ENCODE measurements around the gene NRXN2. TPM values are rescaled to one million over a fixed set of nuclear protein-coding genes. Genes with fewer than 3 reads are reported as not detected.
A peak's percentile ranks its signal among the peaks of the same experiment; 100 is the strongest.

Gene NRXN2
- total RNA-seq, 2 experiments from 2014 or later: 0.08 TPM; not detected in 1

- Mint-ChIP-seq H3K4me1 (peaks cover 6% of the 10 kb centered on the region), H3K36me3 (ENCODE audit: low read depth) (no peaks in the 10 kb centered on the region), H3K27ac (no peak overlapping the region), H3K9me3 (no peaks in the 10 kb centered on the region), H3K4me3 (no peak overlapping the region), H3K27me3 (no peaks in the 10 kb centered on the region)
- CTCF ChIA-PET: no interaction called here
- POLR2A ChIA-PET: no interaction called here
- DNase-seq: no peak
These were observed 61.4 kb downstream of the NRXN2 start for GRCh38 chr11:64661614-64662013.

- H3K9me3 Mint-ChIP-seq: no peaks in the 10 kb centered on the region
- ChIA-PET CTCF (no interaction called here), POLR2A (no interaction called here)
- H3K27me3 Mint-ChIP-seq: no peaks in the 10 kb centered on the region
- H3K27ac Mint-ChIP-seq: no peak overlapping the region
- H3K4me1 Mint-ChIP-seq: peaks cover 6% of the 10 kb centered on the region
- H3K36me3 Mint-ChIP-seq (ENCODE audit: low read depth): no peaks in the 10 kb centered on the region
- DNase-seq: no peak
- no peak overlapping the region for H3K4me3 Mint-ChIP-seq
These were observed 61.9 kb downstream of the NRXN2 start for GRCh38 chr11:64661146-64661545.

- CTCF ChIA-PET: no interaction called here
- peaks cover 6% of the 10 kb centered on the region for H3K4me1 Mint-ChIP-seq
These were observed 62.3 kb downstream of the NRXN2 start for GRCh38 chr11:64660706-64661105.

GRCh38 chr11:64660205-64660604 is 62.8 kb downstream of the NRXN2 start:
- peaks cover 6% of the 10 kb centered on the region for H3K4me1 Mint-ChIP-seq
- H3K9me3 Mint-ChIP-seq: no peaks in the 10 kb centered on the region
- no peaks in the 10 kb centered on the region for H3K27me3 Mint-ChIP-seq
- H3K4me3 Mint-ChIP-seq: no peak overlapping the region
- ChIA-PET POLR2A (no interaction called here), CTCF (interaction anchor here (1.9 kb wide), 1 partner anchor 9 kb away, joined by 7 read pairs; no protein-coding TSS in a partner anchor)
- H3K27ac Mint-ChIP-seq: no peak overlapping the region
- DNase-seq: no peak
- no peaks in the 10 kb centered on the region for H3K36me3 Mint-ChIP-seq (ENCODE audit: low read depth)

More at GRCh38 chr11:64660706-64661105, 62.3 kb downstream of the NRXN2 start:
- Mint-ChIP-seq H3K27me3 (no peaks in the 10 kb centered on the region), H3K27ac (no peak overlapping the region), H3K9me3 (no peaks in the 10 kb centered on the region), H3K36me3 (ENCODE audit: low read depth) (no peaks in the 10 kb centered on the region), H3K4me3 (no peak overlapping the region)
- no peak for DNase-seq
- POLR2A ChIA-PET: no interaction called here

GRCh38 chr11:64659417-64660144 is 63.4 kb downstream of the NRXN2 start:
- Mint-ChIP-seq H3K27me3 (no peaks in the 10 kb centered on the region), H3K9me3 (no peaks in the 10 kb centered on the region), H3K27ac (no peak overlapping the region), H3K4me3 (no peak overlapping the region), H3K36me3 (ENCODE audit: low read depth) (no peaks in the 10 kb centered on the region), H3K4me1 (peaks cover 6% of the 10 kb centered on the region)
- ChIA-PET POLR2A (no interaction called here), CTCF (interaction anchor here (1.4 to 1.9 kb wide), 2 partner anchors 8 to 210 kb away, joined by 3 to 7 read pairs; no protein-coding TSS in a partner anchor)
- DNase-seq: no peak

GRCh38 chr11:64658265-64658664 is 64.7 kb downstream of the NRXN2 start:
- H3K27me3 Mint-ChIP-seq: no peaks in the 10 kb centered on the region
- ChIA-PET POLR2A (no interaction called here), CTCF (interaction anchor here (1.4 kb wide), 1 partner anchor 209 kb away, joined by 3 read pairs; no protein-coding TSS in a partner anchor)

GRCh38 chr11:64656862-64657261 is 66.1 kb downstream of the NRXN2 start:
- no peak for DNase-seq
- H3K4me1 Mint-ChIP-seq: peaks cover 6% of the 10 kb centered on the region
- H3K9me3 Mint-ChIP-seq: no peaks in the 10 kb centered on the region
- H3K27ac Mint-ChIP-seq: no peak overlapping the region
- no peaks in the 10 kb centered on the region for H3K36me3 Mint-ChIP-seq (ENCODE audit: low read depth)
- no peaks in the 10 kb centered on the region for H3K27me3 Mint-ChIP-seq
- POLR2A ChIA-PET: no interaction called here
- CTCF ChIA-PET: no interaction called here
- no peak overlapping the region for H3K4me3 Mint-ChIP-seq

More at GRCh38 chr11:64658265-64658664, 64.7 kb downstream of the NRXN2 start:
- Mint-ChIP-seq H3K4me1 (peaks cover 6% of the 10 kb centered on the region), H3K9me3 (no peaks in the 10 kb centered on the region), H3K4me3 (no peak overlapping the region), H3K27ac (no peak overlapping the region), H3K36me3 (ENCODE audit: low read depth) (no peaks in the 10 kb centered on the region)
- DNase-seq: no peak

GRCh38 chr11:64655941-64656601 is 66.9 kb downstream of the NRXN2 start:
- ChIA-PET POLR2A (no interaction called here), CTCF (no interaction called here)
- no peak overlapping the region for H3K27ac Mint-ChIP-seq
- no peaks in the 10 kb centered on the region for H3K36me3 Mint-ChIP-seq (ENCODE audit: low read depth)
- peaks cover 6% of the 10 kb centered on the region for H3K4me1 Mint-ChIP-seq
- no peaks in the 10 kb centered on the region for H3K27me3 Mint-ChIP-seq
- H3K9me3 Mint-ChIP-seq: no peaks in the 10 kb centered on the region
- no peak overlapping the region for H3K4me3 Mint-ChIP-seq
- DNase-seq: no peak

- H3K36me3 Mint-ChIP-seq (ENCODE audit: low read depth): no peaks in the 10 kb centered on the region
- no peaks in the 10 kb centered on the region for H3K9me3 Mint-ChIP-seq
- H3K4me3 Mint-ChIP-seq: no peak overlapping the region
- ChIA-PET CTCF (interaction anchor here (1.0 to 1.3 kb wide), 3 partner anchors 11 to 206 kb away, joined by 3 read pairs; no protein-coding TSS in a partner anchor), POLR2A (interaction anchor here (0.5 kb wide), 1 partner anchor 263 kb away, joined by 3 read pairs; no protein-coding TSS in a partner anchor)
- peaks cover 6% of the 10 kb centered on the region for H3K4me1 Mint-ChIP-seq
- H3K27me3 Mint-ChIP-seq: no peaks in the 10 kb centered on the region
- no peak overlapping the region for H3K27ac Mint-ChIP-seq
- DNase-seq: no peak
These were observed 67.9 kb downstream of the NRXN2 start for GRCh38 chr11:64654958-64655541.

GRCh38 chr11:64654439-64654838 is 68.6 kb downstream of the NRXN2 start:
- ChIA-PET CTCF (interaction anchor here (1.0 to 1.3 kb wide), 3 partner anchors 11 to 206 kb away, joined by 3 read pairs; no protein-coding TSS in a partner anchor), POLR2A (interaction anchor here (0.5 kb wide), 1 partner anchor 263 kb away, joined by 3 read pairs; no protein-coding TSS in a partner anchor)
- no peak for DNase-seq
- Mint-ChIP-seq H3K27ac (no peak overlapping the region), H3K4me3 (no peak overlapping the region), H3K9me3 (no peaks in the 10 kb centered on the region), H3K4me1 (peaks cover 6% of the 10 kb centered on the region), H3K36me3 (ENCODE audit: low read depth) (no peaks in the 10 kb centered on the region), H3K27me3 (no peaks in the 10 kb centered on the region)

GRCh38 chr11:64653388-64653973 is 69.5 kb downstream of the NRXN2 start:
- no peak overlapping the region for H3K27ac Mint-ChIP-seq

GRCh38 chr11:64652586-64653387 is 70.2 kb downstream of the NRXN2 start:
- no peak overlapping the region for H3K27ac Mint-ChIP-seq
- no peaks in the 10 kb centered on the region for H3K36me3 Mint-ChIP-seq (ENCODE audit: low read depth)
- H3K27me3 Mint-ChIP-seq: no peaks in the 10 kb centered on the region
- DNase-seq: peak; percentile 72
- ChIA-PET POLR2A (interaction anchor here (1.3 kb wide), 1 partner anchor 293 kb away, joined by 3 read pairs; no protein-coding TSS in a partner anchor), CTCF (interaction anchor here (0.7 to 2.8 kb wide), 6 partner anchors 14 to 293 kb away, joined by 3 to 17 read pairs (median 3); no protein-coding TSS in a partner anchor)
- peaks cover 6% of the 10 kb centered on the region for H3K4me1 Mint-ChIP-seq
- no peak overlapping the region for H3K4me3 Mint-ChIP-seq
- no peaks in the 10 kb centered on the region for H3K9me3 Mint-ChIP-seq

More at GRCh38 chr11:64653388-64653973, 69.5 kb downstream of the NRXN2 start:
- CTCF ChIA-PET: interaction anchor here (0.7 to 2.8 kb wide), 2 partner anchors 50 to 204 kb away, joined by 3 to 17 read pairs; no protein-coding TSS in a partner anchor
- H3K9me3 Mint-ChIP-seq: no peaks in the 10 kb centered on the region
- H3K4me1 Mint-ChIP-seq: peaks cover 6% of the 10 kb centered on the region
- POLR2A ChIA-PET: interaction anchor here (1.3 kb wide), 1 partner anchor 294 kb away, joined by 3 read pairs; no protein-coding TSS in a partner anchor
- no peaks in the 10 kb centered on the region for H3K36me3 Mint-ChIP-seq (ENCODE audit: low read depth)
- no peak for DNase-seq
- H3K4me3 Mint-ChIP-seq: no peak overlapping the region
- no peaks in the 10 kb centered on the region for H3K27me3 Mint-ChIP-seq

Measured in activated CD4-positive, alpha-beta memory T cell treated with anti-CD3 and anti-CD28 coated beads, Interleukin-2, amount 10 ng/mL, durations not matched to agents 7 days and 5 days (primary cell).